Adrenal gland (tissue), 5 donors: ENCODE measurements around the gene CTU1.

Experiments
- POLR2A ChIP-seq, 2 donors: fragments of 450-650 bp; IDR thresholded peaks; one replicate each; pipeline ENCODE4 v1.6.1; 2017; ENCODE audit warnings: antibody characterized with exemption in 2 of 2, mild to moderate bottlenecking in 2 of 2, moderate library complexity in 1 of 2
- TF ChIP-seq, protein P1 (sequence below), 6 experiments: fragments of 450-650 bp in 4 of 6; fragments of 200-600 bp in 2 of 6; sonication (generic) in 1 of 6; IDR thresholded peaks; 1 replicate in 5 of 6; 2 replicates in 1 of 6; pipeline versions ENCODE4 v1.5.1 to v1.8.0; 2016 to 2021; ENCODE audit warnings: antibody characterized with exemption in 6 of 6, mild to moderate bottlenecking in 2 of 6, moderate library complexity in 1 of 6
- donor health status: DM: no; HTN: no; CAD: no.

DNA sequence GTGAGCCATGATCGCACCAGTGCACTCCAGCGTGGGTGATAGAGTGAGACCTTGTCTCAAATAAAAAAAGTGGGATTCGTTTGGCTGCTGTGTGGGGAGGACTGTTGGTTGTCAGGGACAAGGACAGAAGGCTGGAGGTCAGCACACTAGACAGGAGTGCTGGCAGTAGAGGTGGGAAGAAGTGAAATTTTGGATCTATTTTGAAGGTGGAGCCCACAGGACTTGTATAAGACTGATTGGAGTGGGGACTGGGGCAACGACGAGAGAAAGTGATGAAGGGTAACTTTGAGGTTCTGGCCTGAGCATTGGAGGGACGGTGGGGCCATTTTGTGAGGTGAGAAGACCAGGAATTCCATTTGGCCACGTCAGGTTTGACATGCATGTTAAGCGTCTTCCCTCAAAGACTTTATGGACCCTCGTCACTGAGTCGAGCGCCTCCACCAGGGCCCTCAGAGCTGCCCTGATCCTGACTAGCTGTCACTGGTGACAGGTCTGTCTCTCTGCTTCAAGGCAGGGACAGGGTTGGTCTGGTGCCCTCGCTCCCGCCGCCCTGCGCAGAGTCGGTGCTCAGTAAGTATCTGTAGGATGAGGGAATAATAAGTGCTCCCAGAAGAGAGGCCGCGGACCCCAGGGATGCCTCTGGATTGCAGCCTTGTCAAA lies 673 bp downstream of the CTU1 start:
- TF ChIP-seq, protein P1, sequence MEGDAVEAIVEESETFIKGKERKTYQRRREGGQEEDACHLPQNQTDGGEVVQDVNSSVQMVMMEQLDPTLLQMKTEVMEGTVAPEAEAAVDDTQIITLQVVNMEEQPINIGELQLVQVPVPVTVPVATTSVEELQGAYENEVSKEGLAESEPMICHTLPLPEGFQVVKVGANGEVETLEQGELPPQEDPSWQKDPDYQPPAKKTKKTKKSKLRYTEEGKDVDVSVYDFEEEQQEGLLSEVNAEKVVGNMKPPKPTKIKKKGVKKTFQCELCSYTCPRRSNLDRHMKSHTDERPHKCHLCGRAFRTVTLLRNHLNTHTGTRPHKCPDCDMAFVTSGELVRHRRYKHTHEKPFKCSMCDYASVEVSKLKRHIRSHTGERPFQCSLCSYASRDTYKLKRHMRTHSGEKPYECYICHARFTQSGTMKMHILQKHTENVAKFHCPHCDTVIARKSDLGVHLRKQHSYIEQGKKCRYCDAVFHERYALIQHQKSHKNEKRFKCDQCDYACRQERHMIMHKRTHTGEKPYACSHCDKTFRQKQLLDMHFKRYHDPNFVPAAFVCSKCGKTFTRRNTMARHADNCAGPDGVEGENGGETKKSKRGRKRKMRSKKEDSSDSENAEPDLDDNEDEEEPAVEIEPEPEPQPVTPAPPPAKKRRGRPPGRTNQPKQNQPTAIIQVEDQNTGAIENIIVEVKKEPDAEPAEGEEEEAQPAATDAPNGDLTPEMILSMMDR (IDR thresholded peaks at IDR 0.05) = no peak
- no peak for TF ChIP-seq POLR2A (IDR thresholded peaks at IDR 0.05)
